Embryonic facial prominence (tissue), 1 donor: ENCODE results near the gene BRSK2.

Experiments
- DNase-seq: peaks from one replicate; pipeline ENCODE4 v3.0.0-alpha.2; 2016; ENCODE audit errors: extremely low spot score

Gene BRSK2

GRCh38 chr11:1453611-1454034, 63.9 kb downstream of the BRSK2 start:
- DNase-seq, result no peak

- no peak for DNase-seq
Measured at GRCh38 chr11:1454576-1454975, 64.8 kb downstream of the BRSK2 start.

GRCh38 chr11:1455032-1455762, 65.5 kb downstream of the BRSK2 start:
- DNase-seq, result no peak

GRCh38 chr11:1455763-1456060, 66.0 kb downstream of the BRSK2 start:
- no peak for DNase-seq

- DNase-seq, result no peak
Measured at GRCh38 chr11:1456176-1456575, 66.4 kb downstream of the BRSK2 start.

- DNase-seq, result no peak
Measured at GRCh38 chr11:1456596-1457325, 67.0 kb downstream of the BRSK2 start.

GRCh38 chr11:1457326-1457680, 67.6 kb downstream of the BRSK2 start:
- no peak for DNase-seq

GRCh38 chr11:1457856-1458255, 68.1 kb downstream of the BRSK2 start:
- DNase-seq, result no peak

- peak; percentile 19 for DNase-seq
Measured at GRCh38 chr11:1458340-1459218, 68.8 kb downstream of the BRSK2 start.

- no peak for DNase-seq
Measured at GRCh38 chr11:1459219-1459575, 69.5 kb downstream of the BRSK2 start.

- no peak for DNase-seq
Measured at GRCh38 chr11:1459764-1460395, 70.1 kb downstream of the BRSK2 start.

GRCh38 chr11:1460396-1460985, 70.8 kb downstream of the BRSK2 start:
- DNase-seq, result no peak

- DNase-seq, result no peak
Measured at GRCh38 chr11:1460986-1461825, 71.5 kb downstream of the BRSK2 start.

GRCh38 chr11:1461826-1462697, 72.3 kb downstream of the BRSK2 start:
- no peak for DNase-seq

GRCh38 chr11:1462698-1462975, 72.9 kb downstream of the BRSK2 start:
- DNase-seq, result no peak

- DNase-seq, result no peak
Measured at GRCh38 chr11:1463056-1463455, 73.3 kb downstream of the BRSK2 start.

GRCh38 chr11:1466784-1467183, 77.0 kb downstream of the BRSK2 start:
- no peak for DNase-seq

GRCh38 chr11:1467270-1467669, 77.5 kb downstream of the BRSK2 start:
- DNase-seq, result no peak

GRCh38 chr11:1468002-1468401, 78.3 kb downstream of the BRSK2 start:
- DNase-seq, result no peak

- no peak for DNase-seq
Measured at GRCh38 chr11:1468473-1469066, 78.8 kb downstream of the BRSK2 start.
